ENCODE results near the gene PKP1.

- TF ChIP-seq MAFK (IDR thresholded peaks at IDR 0.05; ENCODE audit: low read depth, low read length) (no peak), CTCF (conservative IDR thresholded peaks at IDR 0.05; ENCODE audit: low read depth, low read length) (no peak), POLR2A (IDR thresholded peaks at IDR 0.05; ENCODE audit: low read depth, low read length) (no peak), RCOR1 (IDR thresholded peaks at IDR 0.05; ENCODE audit: insufficient replicate concordance, low read length) (no peak), FOS (IDR thresholded peaks at IDR 0.05; ENCODE audit: low read depth, low read length) (no peak), CEBPB (IDR thresholded peaks at IDR 0.05; ENCODE audit: low read depth, low read length) (no peak), SMC3 (IDR thresholded peaks at IDR 0.05; ENCODE audit: low read depth, low read length) (no peak), CHD1 (IDR thresholded peaks at IDR 0.05; ENCODE audit: low read depth, low read length) (no peak), MAZ (IDR thresholded peaks at IDR 0.05; ENCODE audit: borderline replicate concordance, low read depth, low read length) (no peak), NFE2L2 (IDR thresholded peaks at IDR 0.05; ENCODE audit: low read depth, low read length) (no peak), RAD21 (IDR thresholded peaks at IDR 0.05; ENCODE audit: low read length) (no peak)
Measured at GRCh38 chr1:201350884-201351283, 67.6 kb downstream of the PKP1 start.

All from IMR-90 (cell line).